GM12878 (cell line): ENCODE measurements around the gene CREB5. TPM values are rescaled to one million over a fixed set of nuclear protein-coding genes. Genes with fewer than 3 reads are reported as not detected.

ENCODE experiments used
- ATAC-seq: fragments of 200-7000 bp; cut with Tn5 transposase; 3 replicates; pipeline ENCODE4 v1.9.1; 2020; ENCODE audit warnings: mild to moderate bottlenecking, moderate library complexity
- BruUV-seq: library from RNA; stranded (reverse); fragments of 400-500 nt; replicated peaks from 2 replicates; lab custom pipeline; 2021; lab: Mats Ljungman, UMichigan
- CTCF ChIA-PET: fragments of 300-600 bp; sonication (Branson Sonifier 250); formaldehyde crosslinking; extraction: SDS; loops from one replicate; lab custom pipeline; 2021; ENCODE audit warnings: inconsistent platforms; lab: Yijun Ruan, JAX
- POLR2A ChIA-PET: fragments of 350-600 bp; formaldehyde crosslinking; extraction: SDS; loops from one replicate; lab custom pipeline; 2021; ENCODE audit warnings: inconsistent platforms; lab: Charles Lee
- RAD21 ChIA-PET: fragments of 300-600 bp; sonication (Branson Sonifier 250); formaldehyde crosslinking; loops from one replicate; lab custom pipeline; 2023; ENCODE audit warnings: antibody characterized with exemption; ENCODE audit not compliant: unreplicated experiment; lab: Charles Lee
- SMC1A ChIA-PET: fragments of 300-600 bp; sonication (Branson Sonifier 250); formaldehyde crosslinking; loops from one replicate; lab custom pipeline; 2023; ENCODE audit not compliant: unreplicated experiment, uncharacterized antibody; lab: Charles Lee
- DNase-seq: peaks from one replicate; pipeline ENCODE4 v3.0.0-alpha.2; 2011; ENCODE audit warnings: low read depth, low spot score
- FAIRE-seq: peaks from 3 replicates; lab custom pipeline; 2011; peaks lifted over from hg19 to GRCh38; lab: Jason Lieb, UNC
- H2AFZ ChIP-seq: 2 replicates; pipeline ENCODE4 v1.6.0; 2011; ENCODE audit warnings: low read depth, low read length, control low read depth; ENCODE audit not compliant: control insufficient read depth
- H3K27ac ChIP-seq: 2 replicates; pipeline ENCODE4 v1.5.1; 2011; ENCODE audit warnings: control low read depth; ENCODE audit not compliant: control insufficient read depth, insufficient read depth
- H3K27me3 ChIP-seq, 2 experiments: replicated peaks in 1 of 2; 2 replicates each; pipeline versions ENCODE4 v1.6.0 to v1.6.1; 2011; ENCODE audit warnings: low read length in 1 of 2; ENCODE audit not compliant: control insufficient read depth in 2 of 2, insufficient read depth in 2 of 2
- H3K36me3 ChIP-seq, 2 experiments: 2 replicates each; pipeline ENCODE4 v1.5.1; 2011; ENCODE audit warnings: low read length in 1 of 2; ENCODE audit not compliant: control insufficient read depth in 2 of 2, insufficient read depth in 2 of 2
- H3K4me1 ChIP-seq: 2 replicates; pipeline ENCODE4 v1.6.1; 2011; ENCODE audit warnings: mild to moderate bottlenecking, low read length, moderate library complexity, mixed read lengths; ENCODE audit not compliant: control insufficient read depth, insufficient read depth
- H3K4me2 ChIP-seq: 2 replicates; pipeline ENCODE4 v1.6.0; 2011; ENCODE audit warnings: control low read depth; ENCODE audit not compliant: control insufficient read depth, insufficient read depth
- H3K4me3 ChIP-seq: fragments of 200-600 bp; sonication (generic); 2 replicates; pipeline ENCODE4 v1.5.1; 2016
- H3K79me2 ChIP-seq: 2 replicates; pipeline ENCODE4 v1.6.0; 2011; ENCODE audit warnings: low read length; ENCODE audit not compliant: control insufficient read depth, insufficient read depth
- H3K9ac ChIP-seq: 2 replicates; pipeline ENCODE4 v1.8.0; 2011; ENCODE audit warnings: low read length, control low read depth, mixed read lengths; ENCODE audit not compliant: control insufficient read depth, insufficient read depth
- H3K9me3 ChIP-seq: replicated peaks from 3 replicates; pipeline ENCODE4 v1.5.1; 2011; ENCODE audit warnings: mild to moderate bottlenecking, low read length; ENCODE audit not compliant: control insufficient read depth, insufficient read depth
- H4K20me1 ChIP-seq: 2 replicates; pipeline ENCODE4 v1.6.0; 2011; ENCODE audit not compliant: control insufficient read depth, insufficient read depth
- CBX5 ChIP-seq: sonication (generic); IDR thresholded peaks from 2 replicates; pipeline ENCODE4 v1.6.1; 2016; ENCODE audit warnings: low read depth, moderate library complexity, mild to moderate bottlenecking, inconsistent platforms
- CREB1 ChIP-seq: IDR thresholded peaks from 2 replicates; pipeline ENCODE4 v1.6.1; 2012; ENCODE audit warnings: low read depth, mild to moderate bottlenecking, inconsistent platforms
- EP300 ChIP-seq, 2 experiments: fragments of 150-350 bp in 1 of 2; IDR thresholded peaks; 2 replicates each; pipeline ENCODE4 v1.6.1; 2011 to 2012; ENCODE audit warnings: low read depth in 2 of 2, low read length in 2 of 2, borderline replicate concordance in 1 of 2, improper control_type of control experiment in 1 of 2, inconsistent platforms in 1 of 2; ENCODE audit not compliant: control insufficient read depth in 1 of 2
- MTA2 ChIP-seq: fragments of 450-650 bp; IDR thresholded peaks from 2 replicates; pipeline ENCODE4 v1.6.1; 2016; ENCODE audit warnings: low read depth, mild to moderate bottlenecking, moderate library complexity
- MYB ChIP-seq: fragments of 150-350 bp; IDR thresholded peaks from 2 replicates; pipeline ENCODE4 v1.6.1; 2014; ENCODE audit warnings: mild to moderate bottlenecking, low read depth, low read length, borderline replicate concordance
- NRF1 ChIP-seq: conservative IDR thresholded peaks from 2 replicates; pipeline ENCODE4 v1.6.1; 2011; ENCODE audit warnings: mild to moderate bottlenecking, low read depth, low read length, improper control_type of control experiment
- POLR2A ChIP-seq: IDR thresholded peaks from 2 replicates; pipeline ENCODE4 v1.6.1; 2011; ENCODE audit warnings: low read depth, mild to moderate bottlenecking, low read length
- POLR2AphosphoS5 ChIP-seq: IDR thresholded peaks from 2 replicates; pipeline ENCODE4 v1.6.1; 2011; ENCODE audit warnings: mild to moderate bottlenecking, low read length, inconsistent platforms
- POU2F2 ChIP-seq: IDR thresholded peaks from 3 replicates; pipeline ENCODE4 v1.6.1; 2011; ENCODE audit warnings: low read depth, mild to moderate bottlenecking, low read length, borderline replicate concordance
- SIN3A ChIP-seq: IDR thresholded peaks from 2 replicates; pipeline ENCODE4 v1.6.1; 2012; ENCODE audit warnings: low read depth, low read length, improper control_type of control experiment
- SUZ12 ChIP-seq: fragments of 200-600 bp; sonication (generic); IDR thresholded peaks from one replicate; pipeline ENCODE4 v1.6.1; 2018; ENCODE audit warnings: antibody characterized with exemption, mild to moderate bottlenecking; ENCODE audit not compliant: unreplicated experiment
- TCF3 ChIP-seq: IDR thresholded peaks from 2 replicates; pipeline ENCODE4 v1.6.1; 2012; ENCODE audit warnings: low read depth, mild to moderate bottlenecking, low read length, borderline replicate concordance; ENCODE audit not compliant: insufficient read depth
- TCF7 ChIP-seq: IDR thresholded peaks from 2 replicates; pipeline ENCODE4 v1.6.1; 2014; ENCODE audit warnings: antibody characterized with exemption, borderline replicate concordance
- ZNF24 ChIP-seq: fragments of 450-650 bp; IDR thresholded peaks from 2 replicates; pipeline ENCODE4 v1.6.1; 2017; ENCODE audit warnings: antibody characterized with exemption, mild to moderate bottlenecking
- ZSCAN29 ChIP-seq: fragments of 450-650 bp; IDR thresholded peaks from 2 replicates; pipeline ENCODE4 v1.6.1; 2017; ENCODE audit warnings: mild to moderate bottlenecking, moderate library complexity
- WGBS: methylation state at CpG from one replicate; pipeline ENCODE4 v1.1.6; 2016; ENCODE audit warnings: low lambda C conversion rate; ENCODE audit not compliant: insufficient replicate concordance, insufficient coverage; ENCODE audit errors: missing lambda C conversion rate; 5-methylcytosine and 5-hydroxymethylcytosine counted together
- in situ Hi-C: fragments of 300-500 bp; cut with MboI; formaldehyde crosslinking; loops from 9 replicates; pipeline ENCODE4 v1.14.3; 2018; ENCODE audit warnings: mixed read lengths
- intact Hi-C: fragments of 100-400 bp; cut with micrococcal nuclease; formaldehyde crosslinking; loops from one replicate; pipeline ENCODE4 v1.14.2; 2022; ENCODE audit not compliant: unreplicated experiment
- polyA plus RNA-seq, 11 experiments: library from polyadenylated mRNA; depleted of rRNA in 4 of 11; unstranded in 6 of 11; stranded (reverse) in 5 of 11; fragments of >200 nt; fragmentation: Nextera tagmentation in 4 of 11; fragmentation: Illumina TruSeq in 1 of 11; extraction: Ambion mirVana in 4 of 11; extraction: Trizol in 1 of 11; gene quantifications; 1 replicate in 1 of 11; 2 replicates in 10 of 11; pipeline versions ENCODE4 v1.2.1 to v1.2.3, GENCODE V29; 2011 to 2016; ENCODE audit warnings: inconsistent platforms in 2 of 11, missing spikeins in 2 of 11, low read depth in 1 of 11
- total RNA-seq, 4 experiments: library from RNA; depleted of rRNA in 3 of 4; stranded (reverse); fragments of >200 nt in 3 of 4; fragmentation: Illumina TruSeq in 1 of 4; extraction: Trizol in 1 of 4; gene quantifications; 2 replicates each; pipeline versions ENCODE4 v1.2.1 to v1.2.3, GENCODE V29; 2013 to 2021
- TF ChIP-seq, protein P1 (sequence below): IDR thresholded peaks from 2 replicates; pipeline ENCODE4 v1.6.1; 2012; ENCODE audit warnings: low read depth, low read length, improper control_type of control experiment

Gene CREB5
- total and polyA plus RNA-seq, 10 of the 15 experiments (the other 5 are each of a cell fraction or from before 2014, with no cell fraction given): 12.9 to 74.1 (median 53.0) TPM

- no peak for DNase-seq
- Histone ChIP-seq H3K4me2 (no peak overlapping the region), H3K4me3 (no peak overlapping the region), H3K27ac (no peak overlapping the region), H2AFZ (no peak overlapping the region)
- ChIA-PET CTCF (no interaction called here), SMC1A (interaction anchor here (0.8 to 1.4 kb wide), 4 partner anchors 8 to 323 kb away, joined by 3 to 4 read pairs (median 3); no protein-coding TSS in a partner anchor), RAD21 (interaction anchor here (0.5 kb wide), 1 partner anchor 314 kb away, joined by 3 read pairs; no protein-coding TSS in a partner anchor), POLR2A (no interaction called here)
- FAIRE-seq: no peak
- BruUV-seq: no TSS peak
- 0% methylated on average over 1 of the region's 1 CpG for WGBS
- intact Hi-C loops (no loop called here), in situ Hi-C loops (no loop called here)
- TF ChIP-seq POLR2AphosphoS5 (no peak), TCF7 (no peak), TCF3 (no peak), NRF1 (no peak), CBX5 (no peak), MYB (no peak), ZNF24 (no peak), POLR2A (no peak), CREB1 (no peak), POU2F2 (no peak), SUZ12 (no peak), ZSCAN29 (no peak), EP300 (IDR thresholded peaks at IDR 0.05; ENCODE audit: borderline replicate concordance in 1 of 2, control insufficient read depth in 1 of 2, low read depth in 2 of 2, low read length in 2 of 2) (no peak), SIN3A (no peak), MTA2 (no peak)
- TF ChIP-seq, protein P1, sequence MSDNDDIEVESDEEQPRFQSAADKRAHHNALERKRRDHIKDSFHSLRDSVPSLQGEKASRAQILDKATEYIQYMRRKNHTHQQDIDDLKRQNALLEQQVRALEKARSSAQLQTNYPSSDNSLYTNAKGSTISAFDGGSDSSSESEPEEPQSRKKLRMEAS: no peak
- TF ChIP-seq, all 136 proteins: peak for 0
- peaks cover 2% of the 10 kb centered on the region; the same call in 2 of the 3 replicates for H3K9me3 ChIP-seq
- H3K9ac ChIP-seq: no peak overlapping the region
- H3K79me2 ChIP-seq: no peaks in the 10 kb centered on the region
- no peaks in the 10 kb centered on the region for H3K4me1 ChIP-seq
- H3K36me3 ChIP-seq: peaks cover 0 to 4% of the 10 kb centered on the region in 2 experiments; a peak in 2 of 4 replicates
- no peaks in the 10 kb centered on the region for H4K20me1 ChIP-seq
- H3K27me3 ChIP-seq: no peaks in the 10 kb centered on the region
- ATAC-seq: no peak
Observed at GRCh38 chr7:28656529-28656928, 244.2 kb downstream of the CREB5 start.
